Kidney epithelial cell (primary cell): ENCODE measurements around the gene IGFALS. TPM values are rescaled to one million over a fixed set of nuclear protein-coding genes. Genes with fewer than 3 reads are reported as not detected.

Source experiments
- DNase-seq: peaks from one replicate; pipeline ENCODE4 v3.0.0-alpha.2; 2010; ENCODE audit warnings: low read depth
- H3K27me3 ChIP-seq: 2 replicates; pipeline ENCODE4 v1.6.0; 2011; ENCODE audit warnings: low read length; ENCODE audit not compliant: control insufficient read depth, insufficient read depth
- H3K36me3 ChIP-seq: 2 replicates; pipeline ENCODE4 v1.5.1; 2011; ENCODE audit warnings: low read length; ENCODE audit not compliant: control insufficient read depth, insufficient read depth
- H3K4me3 ChIP-seq: 2 replicates; pipeline ENCODE4 v1.5.1; 2011; ENCODE audit warnings: low read depth, mild to moderate bottlenecking, control low read depth, low read length
- total RNA-seq: library from RNA; depleted of rRNA; stranded (reverse); fragments of >200 nt; gene quantifications from 2 replicates; pipeline ENCODE4 v1.2.3, GENCODE V29; 2015
- TF ChIP-seq, protein P1 (sequence below): IDR thresholded peaks from 2 replicates; pipeline ENCODE4 v1.5.1; 2011; ENCODE audit warnings: mild to moderate bottlenecking, moderate library complexity, low read length, control low read depth, inconsistent platforms; ENCODE audit not compliant: insufficient read depth, poor library complexity, severe bottlenecking

IGFALS gene
- total RNA-seq, 1 donor from 2014 or later: not detected

DNA sequence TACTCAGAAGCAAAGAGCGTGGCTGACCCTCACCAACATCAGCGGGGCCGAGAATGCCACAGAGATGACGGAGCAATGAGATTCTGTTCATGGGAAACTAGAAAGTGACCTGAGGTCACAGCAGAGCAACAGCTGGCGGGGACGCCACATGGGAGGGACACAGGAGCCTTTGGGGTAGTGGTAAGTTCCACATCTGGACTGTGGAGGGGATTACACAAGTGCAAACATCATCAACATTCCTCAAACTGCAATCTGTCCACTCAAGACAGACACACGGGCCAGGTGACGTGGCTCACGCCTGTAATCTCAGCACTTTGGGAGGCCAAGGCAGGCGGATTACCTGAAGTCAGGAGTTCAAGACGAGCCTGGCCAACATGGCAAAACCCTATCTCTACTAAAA is 22.0 kb upstream of the IGFALS start:
- TF ChIP-seq, protein P1, sequence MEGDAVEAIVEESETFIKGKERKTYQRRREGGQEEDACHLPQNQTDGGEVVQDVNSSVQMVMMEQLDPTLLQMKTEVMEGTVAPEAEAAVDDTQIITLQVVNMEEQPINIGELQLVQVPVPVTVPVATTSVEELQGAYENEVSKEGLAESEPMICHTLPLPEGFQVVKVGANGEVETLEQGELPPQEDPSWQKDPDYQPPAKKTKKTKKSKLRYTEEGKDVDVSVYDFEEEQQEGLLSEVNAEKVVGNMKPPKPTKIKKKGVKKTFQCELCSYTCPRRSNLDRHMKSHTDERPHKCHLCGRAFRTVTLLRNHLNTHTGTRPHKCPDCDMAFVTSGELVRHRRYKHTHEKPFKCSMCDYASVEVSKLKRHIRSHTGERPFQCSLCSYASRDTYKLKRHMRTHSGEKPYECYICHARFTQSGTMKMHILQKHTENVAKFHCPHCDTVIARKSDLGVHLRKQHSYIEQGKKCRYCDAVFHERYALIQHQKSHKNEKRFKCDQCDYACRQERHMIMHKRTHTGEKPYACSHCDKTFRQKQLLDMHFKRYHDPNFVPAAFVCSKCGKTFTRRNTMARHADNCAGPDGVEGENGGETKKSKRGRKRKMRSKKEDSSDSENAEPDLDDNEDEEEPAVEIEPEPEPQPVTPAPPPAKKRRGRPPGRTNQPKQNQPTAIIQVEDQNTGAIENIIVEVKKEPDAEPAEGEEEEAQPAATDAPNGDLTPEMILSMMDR: no peak
- H3K4me3 ChIP-seq: no peak overlapping the region

DNA sequence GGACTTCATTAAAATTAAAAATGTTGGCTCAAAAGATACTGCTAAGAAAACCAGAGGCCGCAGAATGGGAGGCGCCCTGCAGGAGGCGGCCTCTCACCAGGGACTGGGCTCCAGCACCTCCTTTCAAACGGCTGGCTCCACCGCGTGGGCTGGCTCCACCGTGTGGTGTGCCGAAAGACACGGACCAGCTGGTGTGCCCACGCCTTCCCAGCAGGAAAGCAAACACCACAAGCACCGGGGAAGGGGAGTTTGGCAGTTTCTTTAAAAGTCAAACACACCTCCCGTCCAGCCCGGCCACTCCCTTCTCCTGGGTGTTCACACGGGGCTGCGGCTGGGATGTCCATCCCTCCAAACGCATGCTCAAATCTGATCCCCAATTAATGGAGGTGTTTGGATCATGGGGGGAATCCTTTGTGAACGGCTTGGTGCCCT is 19.2 kb upstream of the IGFALS start:
- Histone ChIP-seq H3K4me3 (no peak overlapping the region), H3K36me3 (peaks cover 1% of the 10 kb centered on the region), H3K27me3 (no peaks in the 10 kb centered on the region)
- no peak for DNase-seq
- TF ChIP-seq, protein P1: peak; percentile 73

More for the DNA sequence above, 22.0 kb upstream of the IGFALS start:
- peaks cover 1% of the 10 kb centered on the region for H3K36me3 ChIP-seq
- H3K27me3 ChIP-seq: no peaks in the 10 kb centered on the region
- DNase-seq: no peak

DNA sequence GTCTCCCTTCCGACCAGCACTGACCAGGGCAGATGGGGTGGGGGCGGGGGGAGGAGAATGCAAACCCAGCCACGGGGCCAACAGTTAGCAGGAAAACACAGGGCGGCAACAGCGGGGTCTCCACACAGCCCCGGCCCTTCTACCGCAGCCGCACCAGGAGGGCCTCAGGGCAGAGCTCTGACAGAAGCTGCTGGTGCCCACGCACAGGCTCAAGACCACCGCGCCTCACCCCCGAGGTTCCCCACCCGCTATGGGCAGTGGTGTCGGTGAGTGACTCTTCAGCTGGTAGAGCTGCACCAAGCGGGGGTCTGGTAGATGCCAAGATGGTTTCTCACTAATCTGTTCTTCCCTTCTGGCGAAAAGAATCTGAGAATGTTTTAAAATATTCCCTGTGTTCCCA is 17.0 kb upstream of the IGFALS start:
- H3K27me3 ChIP-seq: no peaks in the 10 kb centered on the region
- H3K36me3 ChIP-seq: no peaks in the 10 kb centered on the region
- TF ChIP-seq, protein P1: no peak
- H3K4me3 ChIP-seq: no peak overlapping the region
- DNase-seq: no peak

DNA sequence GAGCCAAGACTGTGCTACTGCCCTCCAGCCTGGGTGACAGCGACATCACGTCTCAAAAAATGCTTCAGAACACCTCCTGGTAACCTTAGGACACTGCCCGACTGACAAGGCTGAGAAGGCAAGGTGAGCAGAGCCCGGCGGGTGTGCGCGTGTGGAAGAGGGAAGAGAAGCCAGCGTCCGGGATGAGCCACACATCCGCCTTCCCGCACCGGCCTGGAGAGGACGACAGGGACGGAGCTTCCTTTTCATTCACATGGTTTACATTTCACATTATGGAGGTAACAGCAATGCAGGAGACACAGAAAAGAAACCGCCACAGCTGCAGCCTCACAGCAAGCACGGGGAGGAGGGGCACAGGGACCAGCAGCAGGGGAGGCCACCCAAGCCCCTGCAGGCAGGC is 16.6 kb upstream of the IGFALS start:
- Histone ChIP-seq H3K27me3 (no peaks in the 10 kb centered on the region), H3K4me3 (no peak overlapping the region), H3K36me3 (no peaks in the 10 kb centered on the region)
- DNase-seq: no peak
- TF ChIP-seq, protein P1: no peak

DNA sequence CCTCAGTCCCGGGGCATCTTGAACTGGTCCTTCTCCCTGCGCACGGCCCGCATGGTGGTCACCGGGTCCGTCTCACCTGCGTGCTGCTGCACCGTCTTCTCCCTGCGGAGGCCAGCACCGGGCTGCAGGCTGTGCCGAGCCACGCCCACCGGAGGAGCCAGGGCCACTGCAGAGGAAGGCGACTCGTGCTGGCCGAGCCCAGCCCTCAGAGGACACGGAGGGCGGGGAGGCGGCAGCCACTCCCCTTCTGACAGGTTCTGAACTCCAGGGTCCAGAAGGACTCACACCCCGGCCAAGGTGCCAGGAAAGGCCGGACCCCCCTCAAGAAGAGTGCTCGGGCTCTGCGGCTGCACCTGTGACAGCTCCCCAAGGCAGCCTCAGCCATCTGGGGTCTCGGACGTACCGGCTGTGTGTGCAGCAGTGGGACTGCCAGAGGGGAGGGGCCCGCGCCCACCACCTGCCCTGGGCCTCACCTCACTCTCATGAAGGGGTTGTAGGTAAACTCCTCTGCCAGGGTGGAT is 15.8 kb upstream of the IGFALS start:
- Histone ChIP-seq H3K36me3 (no peaks in the 10 kb centered on the region), H3K4me3 (no peak overlapping the region), H3K27me3 (no peaks in the 10 kb centered on the region)
- TF ChIP-seq, protein P1: no peak
- no peak for DNase-seq

DNA sequence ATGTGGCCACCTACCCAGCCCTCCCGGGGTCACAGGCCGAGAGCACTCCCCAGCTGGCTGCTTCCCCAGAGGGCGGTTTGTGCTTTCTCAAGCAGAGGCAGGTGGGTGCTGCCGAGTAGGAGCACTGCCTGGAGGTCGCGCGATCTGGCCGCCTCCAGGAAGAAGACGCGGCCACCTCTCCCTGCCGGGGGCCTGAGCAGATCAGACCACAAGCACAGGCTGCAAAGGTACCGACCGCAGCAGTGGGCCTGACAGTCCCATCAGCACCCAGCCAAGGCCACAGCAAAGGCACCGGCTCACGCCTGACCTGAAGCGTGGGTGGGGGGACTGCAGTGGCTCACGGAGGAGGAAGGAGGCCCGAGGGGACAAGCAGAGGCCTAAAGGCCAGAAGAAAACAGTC is 15.2 kb upstream of the IGFALS start:
- Histone ChIP-seq H3K4me3 (no peak overlapping the region), H3K36me3 (no peaks in the 10 kb centered on the region), H3K27me3 (no peaks in the 10 kb centered on the region)
- TF ChIP-seq, protein P1: no peak
- no peak for DNase-seq
